H1 (cell line): ENCODE measurements around the gene LPAR4. TPM values are rescaled to one million over a fixed set of nuclear protein-coding genes. Genes with fewer than 3 reads are reported as not detected.
A peak's percentile ranks its signal among the peaks of the same experiment; 100 is the strongest.

Source experiments
- CTCF ChIA-PET: fragments of 300-600 bp; sonication (Branson Sonifier 250); formaldehyde crosslinking; loops from one replicate; lab custom pipeline; 2021; ENCODE audit not compliant: partially characterized antibody; lab: Charles Lee
- POLR2A ChIA-PET: fragments of 300-600 bp; sonication (Branson Sonifier 250); formaldehyde crosslinking; loops from one replicate; lab custom pipeline; 2021; ENCODE audit warnings: inconsistent platforms; ENCODE audit not compliant: partially characterized antibody; lab: Charles Lee
- DNase-seq, 2 experiments: peaks; one replicate each; pipeline versions ENCODE4 v3.0.0 to v3.0.0-alpha.2; 2010 to 2022; ENCODE audit warnings: low spot score in 2 of 2, low read depth in 1 of 2, mixed read lengths in 1 of 2
- FAIRE-seq: peaks from 2 replicates; lab custom pipeline; 2011; peaks lifted over from hg19 to GRCh38; lab: Jason Lieb, UNC
- H2AFZ ChIP-seq: 2 replicates; pipeline ENCODE4 v1.8.1; 2012; ENCODE audit warnings: low read length, inconsistent platforms
- H2AK5ac ChIP-seq: 2 replicates; pipeline ENCODE4 v1.6.1; 2013; ENCODE audit warnings: low read depth, low read length
- H2BK120ac ChIP-seq: replicated peaks from 2 replicates; pipeline ENCODE3; 2013; ENCODE audit warnings: low read depth, low read length, inconsistent platforms
- H2BK12ac ChIP-seq: 2 replicates; pipeline ENCODE4 v1.6.1; 2013; ENCODE audit warnings: low read depth, low read length
- H2BK15ac ChIP-seq: 2 replicates; pipeline ENCODE4 v1.6.1; 2013; ENCODE audit warnings: low read length
- H2BK20ac ChIP-seq: 2 replicates; pipeline ENCODE4 v1.6.1; 2013; ENCODE audit warnings: low read length
- H2BK5ac ChIP-seq: 2 replicates; pipeline ENCODE4 v1.6.1; 2013; ENCODE audit warnings: low read depth, low read length
- H3K14ac ChIP-seq: 2 replicates; pipeline ENCODE4 v1.6.1; 2013; ENCODE audit warnings: inconsistent platforms; ENCODE audit not compliant: insufficient read length
- H3K18ac ChIP-seq: 2 replicates; pipeline ENCODE4 v1.6.1; 2013; ENCODE audit warnings: low read length; ENCODE audit errors: extremely low read depth
- H3K23ac ChIP-seq: 2 replicates; pipeline ENCODE4 v1.6.1; 2013; ENCODE audit warnings: inconsistent platforms; ENCODE audit not compliant: insufficient read length
- H3K23me2 ChIP-seq: 2 replicates; pipeline ENCODE4 v1.6.1; 2013; ENCODE audit warnings: low read depth, low read length
- H3K27ac ChIP-seq: 2 replicates; pipeline ENCODE4 v1.6.1; 2011; ENCODE audit warnings: low read depth, low read length, inconsistent platforms
- H3K27me3 ChIP-seq, 4 experiments: replicated peaks in 1 of 4; 1 replicate in 1 of 4; 2 replicates in 3 of 4; pipeline versions ENCODE4 v1.6.1 to v1.8.1; 2011 to 2013; ENCODE audit warnings: low read length in 3 of 4, mild to moderate bottlenecking in 3 of 4, inconsistent platforms in 2 of 4, mixed read lengths in 2 of 4, moderate library complexity in 1 of 4; ENCODE audit not compliant: control insufficient read depth in 3 of 4, insufficient read depth in 3 of 4; ENCODE audit errors: extremely low read depth in 1 of 4
- H3K36me3 ChIP-seq, 4 experiments: 2 replicates each; pipeline versions ENCODE4 v1.6.1 to v1.8.1; 2011 to 2013; ENCODE audit warnings: mild to moderate bottlenecking in 4 of 4, low read length in 3 of 4, moderate library complexity in 2 of 4, control low read depth in 1 of 4, inconsistent platforms in 1 of 4; ENCODE audit not compliant: insufficient read depth in 4 of 4, control insufficient read depth in 2 of 4
- H3K4ac ChIP-seq: replicated peaks from 2 replicates; pipeline ENCODE3; 2013; ENCODE audit warnings: low read length, low read depth, mixed read lengths, inconsistent platforms; ENCODE audit not compliant: insufficient read length
- H3K4me1 ChIP-seq, 4 experiments: replicated peaks in 1 of 4; 1 replicate in 1 of 4; 2 replicates in 3 of 4; pipeline versions ENCODE4 v1.6.1 to v1.8.1; 2011 to 2013; ENCODE audit warnings: low read length in 3 of 4, inconsistent platforms in 2 of 4, mixed read lengths in 1 of 4; ENCODE audit not compliant: insufficient read depth in 4 of 4, control insufficient read depth in 3 of 4
- H3K4me2 ChIP-seq, 2 experiments: 2 replicates each; pipeline versions ENCODE4 v1.6.1 to v1.8.1; 2011 to 2013; ENCODE audit warnings: low read depth in 2 of 2, low read length in 2 of 2, control low read depth in 1 of 2, inconsistent platforms in 1 of 2, mild to moderate bottlenecking in 1 of 2; ENCODE audit not compliant: insufficient read depth in 1 of 2
- H3K4me3 ChIP-seq, 4 experiments: fragments of 200-600, 300-600 bp in 1 of 4; sonication (generic), shearing (Covaris generic), sonication (Bioruptor Twin) in 1 of 4; 2 replicates each; pipeline versions ENCODE4 v1.5.1 to v1.8.1; 2011 to 2016; ENCODE audit warnings: low read length in 4 of 4, low read depth in 3 of 4, control low read depth in 2 of 4, inconsistent platforms in 2 of 4, mild to moderate bottlenecking in 2 of 4, mixed read lengths in 1 of 4, moderate library complexity in 1 of 4; ENCODE audit not compliant: insufficient read depth in 2 of 4; ENCODE audit errors: extremely low read depth in 1 of 4
- H3K56ac ChIP-seq: replicated peaks from 2 replicates; pipeline ENCODE3; 2013; ENCODE audit warnings: low read depth, mild to moderate bottlenecking, mixed read lengths, low read length, inconsistent platforms; ENCODE audit not compliant: insufficient read length
- H3K79me1 ChIP-seq: 2 replicates; pipeline ENCODE4 v1.6.1; 2013; ENCODE audit warnings: low read depth, low read length, control low read depth
- H3K79me2 ChIP-seq, 2 experiments: 2 replicates each; pipeline versions ENCODE4 v1.6.1 to v1.8.1; 2012 to 2013; ENCODE audit warnings: low read length in 2 of 2, mild to moderate bottlenecking in 2 of 2, inconsistent platforms in 1 of 2; ENCODE audit not compliant: insufficient read depth in 2 of 2, control insufficient read depth in 1 of 2
- H3K9ac ChIP-seq, 4 experiments: replicated peaks in 1 of 4; 1 replicate in 1 of 4; 2 replicates in 3 of 4; pipeline versions ENCODE4 v1.6.1 to v1.8.1; 2011 to 2013; ENCODE audit warnings: low read depth in 3 of 4, low read length in 3 of 4, control low read depth in 2 of 4, mild to moderate bottlenecking in 2 of 4, moderate library complexity in 2 of 4, inconsistent platforms in 1 of 4; ENCODE audit errors: extremely low read depth in 1 of 4
- H3K9me3 ChIP-seq, 2 experiments: 2 replicates each; pipeline versions ENCODE4 v1.6.1 to v1.8.1; 2012 to 2013; ENCODE audit warnings: mild to moderate bottlenecking in 2 of 2, moderate library complexity in 2 of 2, control low read depth in 1 of 2, inconsistent platforms in 1 of 2, low read depth in 1 of 2, low read length in 1 of 2, mixed read lengths in 1 of 2; ENCODE audit not compliant: insufficient read depth in 2 of 2
- H4K20me1 ChIP-seq, 2 experiments: replicated peaks in 1 of 2; 2 replicates each; pipeline versions ENCODE3 to v1.8.1; 2011 to 2013; ENCODE audit warnings: inconsistent platforms in 2 of 2, low read length in 2 of 2, mild to moderate bottlenecking in 1 of 2; ENCODE audit not compliant: insufficient read depth in 2 of 2, control insufficient read depth in 1 of 2
- H4K5ac ChIP-seq: 2 replicates; pipeline ENCODE4 v1.6.1; 2013; ENCODE audit warnings: low read length, low read depth, mixed read lengths, inconsistent platforms; ENCODE audit not compliant: insufficient read length
- H4K8ac ChIP-seq: 2 replicates; pipeline ENCODE4 v1.8.0; 2013; ENCODE audit warnings: mild to moderate bottlenecking, moderate library complexity, low read length, inconsistent platforms; ENCODE audit not compliant: insufficient read depth; ENCODE audit errors: extremely low read depth
- H4K91ac ChIP-seq: replicated peaks from 2 replicates; pipeline ENCODE3; 2013; ENCODE audit warnings: low read length, mixed read lengths, inconsistent platforms; ENCODE audit not compliant: insufficient read length
- HDAC6 ChIP-seq: IDR thresholded peaks from one replicate; pipeline ENCODE4 v1.7.1; 2012; ENCODE audit warnings: low read depth, mild to moderate bottlenecking, inconsistent platforms, low read length, moderate library complexity
- YY1 ChIP-seq: IDR thresholded peaks from 2 replicates; pipeline ENCODE4 v1.6.1; 2011; ENCODE audit warnings: low read depth, mild to moderate bottlenecking, low read length
- WGBS, 2 experiments: shearing (Covaris generic) in 1 of 2; methylation state at CpG; one replicate each; pipeline versions ENCODE4 v1.1.6 to v1.1.7; 2013 to 2015; ENCODE audit warnings: low lambda C conversion rate in 2 of 2, mixed read lengths in 2 of 2, inconsistent platforms in 1 of 2, low coverage in 1 of 2, missing lambda C conversion rate in 1 of 2; ENCODE audit not compliant: insufficient replicate concordance in 2 of 2, insufficient coverage in 1 of 2, insufficient read length in 1 of 2; ENCODE audit errors: extremely low coverage in 1 of 2, missing lambda C conversion rate in 1 of 2; 5-methylcytosine and 5-hydroxymethylcytosine counted together
- polyA plus RNA-seq, 7 experiments: library from polyadenylated mRNA; depleted of rRNA in 3 of 7; stranded (reverse) in 5 of 7; unstranded in 2 of 7; fragments of >200 nt in 5 of 7; fragments of 200-250 nt in 2 of 7; gene quantifications; 1 replicate in 5 of 7; 2 replicates in 1 of 7; 4 replicates in 1 of 7; pipeline versions ENCODE4 v1.2.1 to v1.2.3, GENCODE V29; 2011 to 2013; ENCODE audit warnings: missing spikeins in 2 of 7, mixed read lengths in 2 of 7
- total RNA-seq: library from RNA; stranded (reverse); fragmentation: NEBNext Ultra II Directional; extraction: Animal tissue kit (Norgen Biotek cat#: 25700); gene quantifications from 2 replicates; pipeline ENCODE4 v1.2.1, GENCODE V29; 2021

The LPAR4 gene
- total and polyA plus RNA-seq, 2 of the 8 experiments (the other 6 are each of a cell fraction or from before 2014, with no cell fraction given) = 7.6 to 16.3 TPM

DNA sequence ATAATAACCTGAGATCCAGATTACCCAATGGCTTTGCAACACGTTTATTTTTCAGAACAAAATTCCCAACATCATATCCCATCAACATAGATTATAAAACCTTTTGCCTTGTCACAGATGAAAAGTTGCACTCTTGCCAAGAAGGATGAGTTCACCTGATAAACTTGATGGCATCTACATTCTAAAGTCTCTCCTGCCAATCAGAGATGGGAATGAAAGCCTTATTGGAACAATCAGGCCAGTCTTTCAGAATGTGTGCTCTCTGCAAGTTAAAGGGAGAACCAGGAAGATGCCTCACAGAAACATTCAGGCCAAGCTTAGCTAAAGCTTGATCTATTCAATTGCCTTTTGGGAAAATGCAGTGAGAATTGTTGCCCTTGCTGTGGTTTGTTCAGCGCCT, 1.3 kb downstream of the LPAR4 start:
- no peaks in the 10 kb centered on the region for H3K23me2 ChIP-seq
- no peak overlapping the region for H2BK120ac ChIP-seq
- H2AK5ac ChIP-seq = no peak overlapping the region
- H3K27ac ChIP-seq = no peak overlapping the region
- no peaks in the 10 kb centered on the region for H3K27me3 ChIP-seq
- no peak overlapping the region for H4K5ac ChIP-seq
- no peak overlapping the region for H3K18ac ChIP-seq
- FAIRE-seq (peak; percentile 70), DNase-seq (no peak)
- peaks cover 0 to 2% of the 10 kb centered on the region in 2 experiments; a peak in 2 of 4 replicates for H3K79me2 ChIP-seq
- no peak overlapping the region for H2AFZ ChIP-seq
- H3K9ac ChIP-seq = no peak overlapping the region
- no peak overlapping the region for H3K14ac ChIP-seq
- ChIA-PET CTCF (no interaction called here), POLR2A (no interaction called here)
- peaks cover 0 to 10% (median 5%) of the 10 kb centered on the region in 4 experiments; a peak in 3 of 7 replicates for H3K4me1 ChIP-seq
- H2BK5ac ChIP-seq = no peak overlapping the region
- no peaks in the 10 kb centered on the region for H3K36me3 ChIP-seq
- no peak overlapping the region for H3K4ac ChIP-seq
- no peak overlapping the region for H2BK20ac ChIP-seq
- no peak overlapping the region for H4K8ac ChIP-seq
- no peaks in the 10 kb centered on the region for H3K9me3 ChIP-seq
- peak overlapping the region; percentile 46 to 65 for H3K4me2 ChIP-seq
- TF ChIP-seq YY1 = no peak
- no peak for TF ChIP-seq HDAC6
- no peaks in the 10 kb centered on the region for H4K20me1 ChIP-seq
- 64% methylated on average over 2 of the region's 2 CpGs; no CpG with 5 or more reads in 1 of the 2 experiments for WGBS, 2 experiments
- H4K91ac ChIP-seq = no peak overlapping the region
- H3K79me1 ChIP-seq = no peaks in the 10 kb centered on the region
- H3K23ac ChIP-seq = no peak overlapping the region
- no peak overlapping the region for H2BK12ac ChIP-seq
- H3K4me3 ChIP-seq = peak overlapping the region in 2 of 4 experiments; percentile 7 to 63; a peak in 3 of 8 replicates
- H2BK15ac ChIP-seq = no peak overlapping the region
- H3K56ac ChIP-seq = no peak overlapping the region
